GM19240 (cell line): ENCODE results near the gene HFM1.
"Not testable (repeated sequence)": the region's sequence is repeated elsewhere in the genome, so short reads cannot be mapped to it uniquely, and the experiment has no call there.

Experiments used
- DNase-seq: peaks from one replicate; pipeline ENCODE4 v3.0.0; 2011; ENCODE audit warnings: low spot score; ENCODE audit not compliant: insufficient read length

The HFM1 gene

GRCh38 chr1:91404151-91405012 is at the start of gene HFM1:
HFM1 (minus strand) TSS chr1:91404837; CDS start chr1:91401082, 3,755 bp downstream.
- DNase-seq: peak; percentile 24

GRCh38 chr1:91454136-91454535 is 49.5 kb upstream of the HFM1 start:
- no peak for DNase-seq

- DNase-seq: no peak
Measured at GRCh38 chr1:91450260-91450659, 45.6 kb upstream of the HFM1 start.

- not testable (repeated sequence) for DNase-seq
Measured at GRCh38 chr1:91447782-91448181, 43.1 kb upstream of the HFM1 start.

- not testable (repeated sequence) for DNase-seq
Measured at GRCh38 chr1:91441980-91442379, 37.3 kb upstream of the HFM1 start.

- DNase-seq: no peak
Measured at GRCh38 chr1:91440847-91441246, 36.2 kb upstream of the HFM1 start.

GRCh38 chr1:91439016-91439415 is 34.4 kb upstream of the HFM1 start:
- DNase-seq: no peak

- DNase-seq: no peak
Measured at GRCh38 chr1:91428182-91428798, 23.7 kb upstream of the HFM1 start.

- no peak for DNase-seq
Measured at GRCh38 chr1:91427741-91428140, 23.1 kb upstream of the HFM1 start.

GRCh38 chr1:91422523-91422922 is 17.9 kb upstream of the HFM1 start:
- DNase-seq: not testable (repeated sequence)

- no peak for DNase-seq
Measured at GRCh38 chr1:91412371-91412770, 7.7 kb upstream of the HFM1 start.

GRCh38 chr1:91406773-91407389 is 2.2 kb upstream of the HFM1 start:
- DNase-seq: no peak

GRCh38 chr1:91402023-91402422 is 2.6 kb downstream of the HFM1 start:
- DNase-seq: no peak

GRCh38 chr1:91400133-91400725 is 4.4 kb downstream of the HFM1 start:
- no peak for DNase-seq

GRCh38 chr1:91398291-91398690 is 6.3 kb downstream of the HFM1 start:
- no peak for DNase-seq

GRCh38 chr1:91397605-91398004 is 7.0 kb downstream of the HFM1 start:
- DNase-seq: no peak

GRCh38 chr1:91393042-91393441 is 11.6 kb downstream of the HFM1 start:
- no peak for DNase-seq

GRCh38 chr1:91386109-91386508 is 18.5 kb downstream of the HFM1 start:
- no peak for DNase-seq

- DNase-seq: no peak
Measured at GRCh38 chr1:91383456-91383855, 21.2 kb downstream of the HFM1 start.

- no peak for DNase-seq
Measured at GRCh38 chr1:91381844-91382243, 22.8 kb downstream of the HFM1 start.

GRCh38 chr1:91374086-91374485 is 30.6 kb downstream of the HFM1 start:
- DNase-seq: no peak

GRCh38 chr1:91372230-91372629 is 32.4 kb downstream of the HFM1 start:
- DNase-seq: not testable (repeated sequence)
